Skeletal muscle satellite cell (primary cell): ENCODE measurements around the gene ACKR2.

Experiments used
- H3K27me3 ChIP-seq: 2 replicates; pipeline ENCODE4 v1.7.0; 2013; ENCODE audit warnings: low read length; ENCODE audit not compliant: control insufficient read depth, insufficient read depth
- H3K36me3 ChIP-seq: 2 replicates; pipeline ENCODE4 v1.7.0; 2013; ENCODE audit warnings: mild to moderate bottlenecking, control low read depth, low read length; ENCODE audit not compliant: insufficient read depth
- H3K4me1 ChIP-seq: 2 replicates; pipeline ENCODE4 v1.7.0; 2013; ENCODE audit warnings: low read length; ENCODE audit not compliant: control insufficient read depth, insufficient read depth
- H3K4me2 ChIP-seq: 2 replicates; pipeline ENCODE4 v1.7.0; 2013; ENCODE audit warnings: mild to moderate bottlenecking, low read length
- H3K4me3 ChIP-seq: 2 replicates; pipeline ENCODE4 v1.7.0; 2013; ENCODE audit warnings: low read length
- H3K9ac ChIP-seq: 2 replicates; pipeline ENCODE4 v1.7.0; 2013; ENCODE audit warnings: mild to moderate bottlenecking, low read depth, low read length, moderate library complexity
- H3K9me3 ChIP-seq: replicated peaks from 2 replicates; pipeline ENCODE4 v1.7.0; 2013; ENCODE audit warnings: mild to moderate bottlenecking, control low read depth, low read length

Gene ACKR2

DNA sequence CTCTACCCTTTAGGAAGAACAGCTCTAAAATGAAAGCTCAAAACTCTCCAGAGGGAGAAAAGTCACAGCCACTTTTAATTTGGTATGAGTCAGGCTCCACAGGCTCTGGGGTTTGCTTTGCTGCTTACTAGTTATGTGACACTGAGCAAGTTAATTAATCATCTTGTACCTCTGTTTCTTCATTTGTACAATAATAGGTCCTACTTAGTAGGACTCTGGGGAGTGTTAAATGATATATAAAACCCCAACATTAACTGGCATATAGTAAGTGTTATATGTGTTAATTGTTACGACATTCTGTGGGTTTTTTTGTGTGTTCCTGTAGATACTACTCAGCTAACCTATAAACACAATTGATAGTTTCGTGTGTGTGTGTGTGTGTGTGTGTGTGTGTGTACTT, 6.6 kb downstream of the ACKR2 start:
- H3K36me3 ChIP-seq: no peaks in the 10 kb centered on the region
- H3K9me3 ChIP-seq: no peaks in the 10 kb centered on the region
- H3K9ac ChIP-seq: no peak overlapping the region
- H3K4me2 ChIP-seq: no peak overlapping the region
- no peak overlapping the region for H3K4me3 ChIP-seq
- peaks cover 7% of the 10 kb centered on the region for H3K4me1 ChIP-seq
- peaks cover 39% of the 10 kb centered on the region for H3K27me3 ChIP-seq

DNA sequence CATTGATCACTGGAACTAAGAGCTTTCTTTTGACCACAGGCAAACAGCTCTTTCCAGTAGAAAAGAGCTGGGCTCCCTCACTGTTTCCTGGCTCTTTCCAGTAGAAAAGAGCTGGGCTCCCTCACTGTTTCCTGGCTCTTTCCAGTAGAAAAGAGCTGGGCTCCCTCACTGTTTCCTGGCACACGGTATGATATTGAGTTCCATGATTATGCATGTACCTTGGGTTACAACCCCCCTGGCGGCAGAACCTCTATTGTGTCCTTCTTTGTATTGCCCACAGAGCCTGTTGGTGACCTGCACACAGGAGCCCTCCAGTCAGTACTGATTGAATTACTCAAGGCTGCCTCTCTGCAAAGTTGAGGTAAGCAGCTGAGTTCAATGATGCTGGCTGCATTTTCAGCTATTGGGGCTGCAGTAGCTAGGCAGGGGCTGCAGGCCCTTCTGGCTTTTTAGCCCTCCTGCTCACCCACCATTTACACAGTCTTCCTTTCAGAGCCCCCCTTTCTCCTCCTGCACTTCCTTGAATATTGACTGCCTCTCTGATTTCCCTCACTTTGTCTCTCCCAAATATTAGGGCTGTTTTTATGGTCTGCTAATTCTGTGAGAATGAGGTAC, 10.2 kb downstream of the ACKR2 start:
- no peaks in the 10 kb centered on the region for H3K9me3 ChIP-seq
- no peak overlapping the region for H3K9ac ChIP-seq
- H3K4me3 ChIP-seq: no peak overlapping the region
- H3K36me3 ChIP-seq: no peaks in the 10 kb centered on the region
- H3K27me3 ChIP-seq: peaks cover 33% of the 10 kb centered on the region
- peaks cover 12% of the 10 kb centered on the region for H3K4me1 ChIP-seq
- no peak overlapping the region for H3K4me2 ChIP-seq

DNA sequence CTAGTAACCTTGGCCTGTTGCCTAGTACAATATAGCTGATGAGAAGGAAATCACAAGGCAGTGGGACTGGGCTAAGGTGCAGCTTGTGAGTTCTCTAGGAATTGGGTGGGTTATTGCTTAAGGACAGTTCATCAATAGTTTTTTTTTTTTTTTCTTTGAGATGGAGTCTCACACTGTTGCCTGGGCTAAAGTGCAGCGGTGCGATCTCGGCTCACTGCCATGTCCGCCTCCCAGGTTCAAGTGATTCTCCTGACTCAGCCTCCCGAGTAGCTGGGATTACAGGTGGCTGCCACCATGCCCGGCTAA, 11.5 kb downstream of the ACKR2 start:
- peaks cover 21% of the 10 kb centered on the region for H3K27me3 ChIP-seq
- peaks cover 12% of the 10 kb centered on the region for H3K4me1 ChIP-seq
- H3K9ac ChIP-seq: no peak overlapping the region

GRCh38 chr3:42822828-42823227, 13.6 kb downstream of the ACKR2 start:
- Histone ChIP-seq H3K4me1 (peaks cover 12% of the 10 kb centered on the region), H3K4me2 (no peak overlapping the region), H3K4me3 (no peak overlapping the region), H3K9ac (no peak overlapping the region), H3K27me3 (peaks cover 22% of the 10 kb centered on the region), H3K36me3 (no peaks in the 10 kb centered on the region), H3K9me3 (no peaks in the 10 kb centered on the region)

More for the DNA sequence above, 11.5 kb downstream of the ACKR2 start:
- Histone ChIP-seq H3K36me3 (no peaks in the 10 kb centered on the region), H3K4me3 (no peak overlapping the region), H3K9me3 (no peaks in the 10 kb centered on the region), H3K4me2 (no peak overlapping the region)

- Histone ChIP-seq H3K4me3 (no peak overlapping the region), H3K27me3 (peaks cover 17% of the 10 kb centered on the region), H3K9me3 (no peaks in the 10 kb centered on the region), H3K9ac (no peak overlapping the region), H3K36me3 (no peaks in the 10 kb centered on the region), H3K4me1 (peaks cover 12% of the 10 kb centered on the region), H3K4me2 (no peak overlapping the region)
Measured at GRCh38 chr3:42823351-42823750, 14.1 kb downstream of the ACKR2 start.

DNA sequence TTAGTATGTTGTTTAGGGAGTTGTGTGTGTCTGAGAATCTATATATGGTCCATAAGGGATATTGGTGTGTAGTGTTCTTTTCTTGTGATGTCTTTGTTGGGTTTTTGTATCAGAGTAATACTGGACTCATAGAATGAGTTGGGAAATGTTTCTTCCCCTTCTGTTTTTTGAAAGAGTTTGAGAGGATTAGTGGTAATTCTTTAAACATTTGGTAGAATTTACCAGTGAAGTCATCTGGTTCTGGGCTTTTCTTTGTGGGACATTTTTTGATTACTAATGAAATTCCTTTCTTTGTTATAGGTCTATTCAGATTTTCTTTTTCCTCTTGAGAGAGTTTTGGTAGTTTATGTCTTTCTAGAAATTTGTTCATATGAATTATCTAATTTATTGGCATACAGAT, 16.9 kb downstream of the ACKR2 start:
- Histone ChIP-seq H3K4me1 (peaks cover 5% of the 10 kb centered on the region), H3K9ac (no peak overlapping the region), H3K36me3 (no peaks in the 10 kb centered on the region), H3K4me3 (no peak overlapping the region), H3K4me2 (no peak overlapping the region), H3K27me3 (peaks cover 26% of the 10 kb centered on the region), H3K9me3 (no peaks in the 10 kb centered on the region)

DNA sequence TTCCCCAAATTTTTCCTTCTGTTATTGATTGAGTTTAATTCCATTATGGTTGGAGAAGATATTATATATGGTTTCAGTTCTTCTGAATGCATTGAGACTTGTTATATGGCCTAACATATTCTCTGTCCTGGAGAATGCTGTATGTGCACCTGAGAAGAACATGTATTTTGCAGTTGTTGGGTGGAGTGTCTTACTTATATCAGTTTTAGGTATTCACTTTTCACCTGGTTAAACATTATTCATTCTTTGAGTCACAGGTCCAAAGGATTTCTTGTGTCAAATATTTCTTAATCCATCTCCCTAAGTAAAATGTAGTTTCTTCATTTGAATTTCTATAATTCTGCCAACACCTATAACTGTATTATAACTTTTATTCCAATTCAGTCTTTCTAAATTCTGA, 17.8 kb downstream of the ACKR2 start:
- peaks cover 5% of the 10 kb centered on the region for H3K4me1 ChIP-seq
- H3K36me3 ChIP-seq: no peaks in the 10 kb centered on the region
- H3K4me2 ChIP-seq: no peak overlapping the region
- H3K27me3 ChIP-seq: peaks cover 26% of the 10 kb centered on the region
- H3K4me3 ChIP-seq: no peak overlapping the region
- no peak overlapping the region for H3K9ac ChIP-seq
- H3K9me3 ChIP-seq: no peaks in the 10 kb centered on the region

- H3K36me3 ChIP-seq: no peaks in the 10 kb centered on the region
- no peak overlapping the region for H3K4me2 ChIP-seq
- peaks cover 5% of the 10 kb centered on the region for H3K4me1 ChIP-seq
- peaks cover 26% of the 10 kb centered on the region for H3K27me3 ChIP-seq
- no peaks in the 10 kb centered on the region for H3K9me3 ChIP-seq
- no peak overlapping the region for H3K4me3 ChIP-seq
- no peak overlapping the region for H3K9ac ChIP-seq
Measured at GRCh38 chr3:42827654-42828053, 18.4 kb downstream of the ACKR2 start.

DNA sequence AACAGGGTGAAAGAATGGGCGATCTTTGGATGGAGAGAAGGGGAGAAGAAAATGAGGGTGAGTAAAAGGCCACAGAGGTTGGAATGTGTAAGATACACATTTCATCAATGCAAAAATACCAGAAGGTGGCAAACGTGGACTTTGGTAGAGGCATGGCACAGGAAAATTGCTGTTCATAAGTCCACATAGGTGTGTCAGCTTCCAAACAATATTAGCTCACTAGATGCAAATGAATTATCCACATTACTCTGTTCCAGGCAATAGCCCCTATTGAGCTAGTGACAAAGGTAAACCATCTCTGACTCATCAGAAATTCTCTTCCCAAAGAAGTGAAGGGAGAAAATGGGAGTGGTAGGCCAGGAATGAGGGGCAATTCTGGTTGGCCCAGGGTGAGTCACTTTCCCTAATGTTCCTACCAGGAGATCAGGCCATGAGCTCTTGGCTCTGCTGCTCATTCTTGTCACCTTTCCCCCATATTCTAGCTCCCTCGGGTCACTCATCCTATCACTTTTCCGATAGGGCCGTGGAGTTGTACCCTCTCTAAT, 19.9 kb downstream of the ACKR2 start:
- Histone ChIP-seq H3K4me1 (no peaks in the 10 kb centered on the region), H3K4me2 (no peak overlapping the region), H3K36me3 (no peaks in the 10 kb centered on the region), H3K9me3 (no peaks in the 10 kb centered on the region), H3K27me3 (peaks cover 26% of the 10 kb centered on the region), H3K9ac (no peak overlapping the region), H3K4me3 (no peak overlapping the region)

DNA sequence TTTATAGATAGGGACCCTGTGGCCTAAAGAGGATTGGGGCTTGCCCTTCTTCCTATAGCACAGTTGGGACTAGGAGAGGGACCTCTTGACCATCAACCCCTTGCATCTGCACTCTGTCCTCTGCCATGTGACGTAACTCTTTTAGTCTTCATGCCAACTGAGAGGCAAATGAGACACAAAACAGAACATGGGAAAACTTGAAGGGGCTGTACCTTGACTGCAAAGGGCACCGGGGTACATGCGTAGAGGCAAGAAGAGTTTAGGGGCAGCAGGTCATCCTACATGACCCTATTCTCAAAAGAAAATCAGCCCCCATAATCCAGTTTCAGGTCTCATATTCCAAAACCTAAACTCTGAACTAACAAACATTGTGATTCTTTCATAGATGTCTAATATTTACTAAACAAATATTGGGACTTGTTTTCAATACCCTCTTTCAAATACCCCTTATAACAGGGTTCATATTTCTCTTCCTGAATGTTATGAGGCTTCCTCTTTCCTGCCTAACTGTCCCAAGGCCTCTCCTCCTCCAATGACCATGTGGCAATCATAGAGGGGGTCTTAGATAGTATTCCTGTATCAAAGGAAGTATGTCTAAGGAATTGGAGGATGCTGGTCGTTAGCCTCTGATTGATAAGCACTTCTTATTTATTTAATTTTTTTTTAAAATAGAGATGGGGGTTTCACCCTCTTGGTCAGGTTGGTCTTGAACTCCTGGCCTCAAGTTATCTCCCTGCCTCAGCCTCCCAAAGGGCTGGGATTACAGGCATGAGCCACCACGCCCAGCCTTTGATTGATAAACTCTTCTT, 20.6 kb downstream of the ACKR2 start:
- Histone ChIP-seq H3K9ac (no peak overlapping the region), H3K4me2 (no peak overlapping the region), H3K4me1 (no peaks in the 10 kb centered on the region), H3K27me3 (peaks cover 26% of the 10 kb centered on the region), H3K9me3 (no peaks in the 10 kb centered on the region), H3K4me3 (no peak overlapping the region), H3K36me3 (no peaks in the 10 kb centered on the region)

- Histone ChIP-seq H3K36me3 (no peaks in the 10 kb centered on the region), H3K9me3 (no peaks in the 10 kb centered on the region), H3K4me1 (no peaks in the 10 kb centered on the region), H3K4me3 (no peak overlapping the region), H3K27me3 (peaks cover 26% of the 10 kb centered on the region), H3K4me2 (no peak overlapping the region), H3K9ac (no peak overlapping the region)
Measured at GRCh38 chr3:42830437-42831320, 21.4 kb downstream of the ACKR2 start.
